Smooth muscle cell (in vitro differentiated cells): ENCODE measurements around the gene TTYH1. TPM values are rescaled to one million over a fixed set of nuclear protein-coding genes. Genes with fewer than 3 reads are reported as not detected.

ENCODE experiments used
- DNase-seq: peaks from one replicate; lab custom pipeline; 2025; ENCODE audit not compliant: unreplicated experiment; lab: John Stamatoyannopoulos, UW
- H2AFZ ChIP-seq: fragments of 200-600 bp; sonication (generic); 2 replicates; pipeline ENCODE4 v1.6.0; 2016; ENCODE audit warnings: antibody characterized with exemption, low read depth, mild to moderate bottlenecking
- H3F3A ChIP-seq: fragments of 200-600 bp; sonication (generic); 2 replicates; pipeline ENCODE4 v1.6.0; 2017; ENCODE audit warnings: antibody characterized with exemption, low read depth
- H3K27ac ChIP-seq: fragments of 200-600 bp; sonication (generic); 2 replicates; pipeline ENCODE4 v1.5.1; 2016; ENCODE audit warnings: low read depth, mild to moderate bottlenecking
- H3K27me3 ChIP-seq: fragments of 200-600 bp; sonication (generic); 2 replicates; pipeline ENCODE4 v1.6.1; 2016; ENCODE audit warnings: low read depth, mild to moderate bottlenecking
- H3K36me3 ChIP-seq: fragments of 200-600 bp; sonication (generic); 2 replicates; pipeline ENCODE4 v1.5.1; 2016; ENCODE audit warnings: low read depth
- H3K4me1 ChIP-seq: fragments of 200-600 bp; sonication (generic); 2 replicates; pipeline ENCODE4 v1.5.1; 2016; ENCODE audit warnings: low read depth
- H3K4me2 ChIP-seq: fragments of 200-600 bp; sonication (generic); 2 replicates; pipeline ENCODE4 v1.6.0; 2016; ENCODE audit warnings: mild to moderate bottlenecking
- H3K4me3 ChIP-seq: fragments of 200-600 bp; sonication (generic); 2 replicates; pipeline ENCODE4 v1.5.1; 2016; ENCODE audit warnings: mild to moderate bottlenecking
- H3K79me2 ChIP-seq: fragments of 200-600 bp; sonication (generic); 2 replicates; pipeline ENCODE4 v1.6.0; 2016; ENCODE audit warnings: low read depth, mild to moderate bottlenecking
- H3K9ac ChIP-seq: fragments of 200-600 bp; sonication (generic); 2 replicates; pipeline ENCODE4 v1.6.0; 2016; ENCODE audit warnings: low read depth
- H3K9me3 ChIP-seq: fragments of 200-600 bp; sonication (generic); replicated peaks from 2 replicates; pipeline ENCODE4 v1.5.1; 2016; ENCODE audit warnings: low read depth
- H4K20me1 ChIP-seq: fragments of 200-600 bp; sonication (generic); 2 replicates; pipeline ENCODE4 v1.6.0; 2016; ENCODE audit warnings: low read depth
- WGBS: methylation state at CpG from one replicate; pipeline ENCODE4 v1.1.7; 2016; ENCODE audit warnings: low lambda C conversion rate; 5-methylcytosine and 5-hydroxymethylcytosine counted together
- polyA plus RNA-seq: library from polyadenylated mRNA; unstranded; fragments of >200 nt; fragmentation: Nextera tagmentation; extraction: Ambion mirVana; gene quantifications from 2 replicates; pipeline ENCODE4 v1.2.1, GENCODE V29; 2016
- total RNA-seq: library from RNA; depleted of rRNA; stranded (reverse); fragments of >200 nt; gene quantifications from 2 replicates; pipeline ENCODE4 v1.2.3, GENCODE V29; 2014
- TF ChIP-seq, protein P1 (sequence below): fragments of 200-600 bp; sonication (generic); IDR thresholded peaks from 2 replicates; pipeline ENCODE4 v1.5.1; 2017; ENCODE audit warnings: borderline replicate concordance, mild to moderate bottlenecking, antibody characterized with exemption; ENCODE audit not compliant: insufficient read depth, poor library complexity, severe bottlenecking

The TTYH1 gene
- total and polyA plus RNA-seq, 2 experiments from 2014 or later: 0.40 to 0.65 TPM

GRCh38 chr19:54481326-54481930, 66.2 kb downstream of the TTYH1 start:
- 23% methylated on average over 16 of the region's 16 CpGs for WGBS
- no peak overlapping the region for H3K4me3 ChIP-seq
- no peaks in the 10 kb centered on the region for H3K36me3 ChIP-seq
- no peak overlapping the region for H3K4me2 ChIP-seq
- no peaks in the 10 kb centered on the region for H3K9me3 ChIP-seq
- no peaks in the 10 kb centered on the region for H3K4me1 ChIP-seq
- no peak overlapping the region for H3K27ac ChIP-seq
- TF ChIP-seq, protein P1, sequence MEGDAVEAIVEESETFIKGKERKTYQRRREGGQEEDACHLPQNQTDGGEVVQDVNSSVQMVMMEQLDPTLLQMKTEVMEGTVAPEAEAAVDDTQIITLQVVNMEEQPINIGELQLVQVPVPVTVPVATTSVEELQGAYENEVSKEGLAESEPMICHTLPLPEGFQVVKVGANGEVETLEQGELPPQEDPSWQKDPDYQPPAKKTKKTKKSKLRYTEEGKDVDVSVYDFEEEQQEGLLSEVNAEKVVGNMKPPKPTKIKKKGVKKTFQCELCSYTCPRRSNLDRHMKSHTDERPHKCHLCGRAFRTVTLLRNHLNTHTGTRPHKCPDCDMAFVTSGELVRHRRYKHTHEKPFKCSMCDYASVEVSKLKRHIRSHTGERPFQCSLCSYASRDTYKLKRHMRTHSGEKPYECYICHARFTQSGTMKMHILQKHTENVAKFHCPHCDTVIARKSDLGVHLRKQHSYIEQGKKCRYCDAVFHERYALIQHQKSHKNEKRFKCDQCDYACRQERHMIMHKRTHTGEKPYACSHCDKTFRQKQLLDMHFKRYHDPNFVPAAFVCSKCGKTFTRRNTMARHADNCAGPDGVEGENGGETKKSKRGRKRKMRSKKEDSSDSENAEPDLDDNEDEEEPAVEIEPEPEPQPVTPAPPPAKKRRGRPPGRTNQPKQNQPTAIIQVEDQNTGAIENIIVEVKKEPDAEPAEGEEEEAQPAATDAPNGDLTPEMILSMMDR: peak; percentile 61
- no peak overlapping the region for H3K9ac ChIP-seq
- H3K27me3 ChIP-seq: no peaks in the 10 kb centered on the region
- H2AFZ ChIP-seq: no peak overlapping the region
- H3F3A ChIP-seq: no peaks in the 10 kb centered on the region
- no peak for DNase-seq
- no peaks in the 10 kb centered on the region for H4K20me1 ChIP-seq
- H3K79me2 ChIP-seq: no peaks in the 10 kb centered on the region

GRCh38 chr19:54482889-54483288, 67.6 kb downstream of the TTYH1 start:
- H3K9me3 ChIP-seq: no peaks in the 10 kb centered on the region
- no peak overlapping the region for H2AFZ ChIP-seq
- TF ChIP-seq, protein P1: no peak
- no peaks in the 10 kb centered on the region for H3F3A ChIP-seq
- no peak overlapping the region for H3K4me3 ChIP-seq
- no peak overlapping the region for H3K9ac ChIP-seq
- H3K27ac ChIP-seq: no peak overlapping the region
- H3K36me3 ChIP-seq: no peaks in the 10 kb centered on the region
- H4K20me1 ChIP-seq: no peaks in the 10 kb centered on the region
- WGBS: 85% methylated on average over 3 of the region's 3 CpGs
- no peak for DNase-seq
- H3K4me2 ChIP-seq: no peak overlapping the region
- no peaks in the 10 kb centered on the region for H3K27me3 ChIP-seq
- H3K79me2 ChIP-seq: no peaks in the 10 kb centered on the region
- H3K4me1 ChIP-seq: no peaks in the 10 kb centered on the region

GRCh38 chr19:54484451-54484850, 69.2 kb downstream of the TTYH1 start:
- no peaks in the 10 kb centered on the region for H3K79me2 ChIP-seq
- no peaks in the 10 kb centered on the region for H3F3A ChIP-seq
- H3K9ac ChIP-seq: no peak overlapping the region
- no peaks in the 10 kb centered on the region for H4K20me1 ChIP-seq
- H3K4me1 ChIP-seq: no peaks in the 10 kb centered on the region
- no peak overlapping the region for H2AFZ ChIP-seq
- no peaks in the 10 kb centered on the region for H3K9me3 ChIP-seq
- TF ChIP-seq, protein P1: no peak
- H3K4me3 ChIP-seq: no peak overlapping the region
- H3K4me2 ChIP-seq: no peak overlapping the region
- WGBS: 79% methylated on average over 10 of the region's 10 CpGs
- H3K27me3 ChIP-seq: no peaks in the 10 kb centered on the region
- H3K36me3 ChIP-seq: no peaks in the 10 kb centered on the region
- DNase-seq: no peak
- H3K27ac ChIP-seq: no peak overlapping the region

DNA sequence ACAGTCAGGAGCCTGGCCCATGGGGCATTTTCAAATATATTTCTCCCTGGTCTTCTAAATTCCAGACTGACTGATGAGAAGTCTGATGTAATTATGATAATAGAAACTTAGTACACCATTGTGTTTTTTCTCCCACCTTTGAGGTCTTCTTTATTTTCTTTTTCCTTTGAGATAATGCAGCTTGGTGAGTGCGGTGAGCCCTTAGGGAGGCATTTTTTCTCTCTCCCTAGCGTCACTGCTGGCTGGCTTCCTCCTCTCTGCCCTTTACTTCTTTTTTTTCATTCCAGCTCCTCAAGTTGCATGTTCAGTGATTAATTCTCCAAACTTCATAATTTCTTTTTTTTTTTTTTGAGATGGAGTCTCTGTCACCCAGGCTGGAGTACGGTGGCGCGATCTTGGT, 70.6 kb downstream of the TTYH1 start:
- WGBS: 87% methylated on average over 5 of the region's 5 CpGs
- Histone ChIP-seq H3K27ac (no peak overlapping the region), H3K36me3 (no peaks in the 10 kb centered on the region), H3K4me1 (no peaks in the 10 kb centered on the region), H3K9me3 (no peaks in the 10 kb centered on the region), H3K4me3 (no peak overlapping the region), H4K20me1 (no peaks in the 10 kb centered on the region), H2AFZ (no peak overlapping the region), H3F3A (no peaks in the 10 kb centered on the region), H3K79me2 (no peaks in the 10 kb centered on the region), H3K4me2 (no peak overlapping the region), H3K9ac (no peak overlapping the region), H3K27me3 (no peaks in the 10 kb centered on the region)
- TF ChIP-seq, protein P1: no peak
- no peak for DNase-seq
